Sigmoid colon (tissue), 3 donors: Measurements from ENCODE around the gene EXOC6.

Experiments used
- POLR2A ChIP-seq, 2 donors: fragments of 450-650 bp; IDR thresholded peaks; one replicate each; pipeline ENCODE4 v1.6.1; 2016; ENCODE audit warnings: antibody characterized with exemption in 2 of 2, mild to moderate bottlenecking in 2 of 2, moderate library complexity in 2 of 2
- TF ChIP-seq, protein P1 (sequence below), 4 experiments: fragments of 450-650 bp in 3 of 4; fragments of 200-600 bp in 1 of 4; IDR thresholded peaks; one replicate each; pipeline ENCODE4 v1.5.1; 2016 to 2019; ENCODE audit warnings: antibody characterized with exemption in 4 of 4, mild to moderate bottlenecking in 3 of 4, moderate library complexity in 2 of 4

DNA sequence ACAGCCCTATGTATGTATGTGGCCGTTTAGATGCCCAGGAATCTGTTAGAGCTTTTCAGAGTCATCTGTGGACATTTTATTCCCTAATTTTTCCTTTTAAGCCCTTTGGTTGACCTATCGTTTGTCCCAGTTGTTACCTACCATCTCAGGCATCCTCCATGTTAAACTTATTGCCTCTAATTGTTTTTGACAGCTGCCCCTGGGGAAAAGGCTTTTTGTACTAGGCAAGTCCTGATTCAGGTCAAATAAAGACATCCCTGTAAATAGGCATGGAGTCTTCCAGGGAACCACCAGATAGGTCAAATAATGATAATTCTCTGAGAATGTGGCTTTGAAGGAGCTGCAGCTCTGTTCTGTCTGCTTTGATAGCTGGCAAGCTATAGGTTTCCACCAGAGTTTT lies 124.6 kb downstream of the EXOC6 start:
- TF ChIP-seq, protein P1, sequence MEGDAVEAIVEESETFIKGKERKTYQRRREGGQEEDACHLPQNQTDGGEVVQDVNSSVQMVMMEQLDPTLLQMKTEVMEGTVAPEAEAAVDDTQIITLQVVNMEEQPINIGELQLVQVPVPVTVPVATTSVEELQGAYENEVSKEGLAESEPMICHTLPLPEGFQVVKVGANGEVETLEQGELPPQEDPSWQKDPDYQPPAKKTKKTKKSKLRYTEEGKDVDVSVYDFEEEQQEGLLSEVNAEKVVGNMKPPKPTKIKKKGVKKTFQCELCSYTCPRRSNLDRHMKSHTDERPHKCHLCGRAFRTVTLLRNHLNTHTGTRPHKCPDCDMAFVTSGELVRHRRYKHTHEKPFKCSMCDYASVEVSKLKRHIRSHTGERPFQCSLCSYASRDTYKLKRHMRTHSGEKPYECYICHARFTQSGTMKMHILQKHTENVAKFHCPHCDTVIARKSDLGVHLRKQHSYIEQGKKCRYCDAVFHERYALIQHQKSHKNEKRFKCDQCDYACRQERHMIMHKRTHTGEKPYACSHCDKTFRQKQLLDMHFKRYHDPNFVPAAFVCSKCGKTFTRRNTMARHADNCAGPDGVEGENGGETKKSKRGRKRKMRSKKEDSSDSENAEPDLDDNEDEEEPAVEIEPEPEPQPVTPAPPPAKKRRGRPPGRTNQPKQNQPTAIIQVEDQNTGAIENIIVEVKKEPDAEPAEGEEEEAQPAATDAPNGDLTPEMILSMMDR (IDR thresholded peaks at IDR 0.05), result no peak
- TF ChIP-seq POLR2A (IDR thresholded peaks at IDR 0.05), result no peak
